Loucy (cell line): ENCODE results near the gene KCNIP2.
A peak's percentile ranks its signal among the peaks of the same experiment; 100 is the strongest.

Source experiments
- H2AFZ ChIP-seq: fragments of 200-600 bp; sonication (generic); 2 replicates; pipeline ENCODE4 v1.6.0; 2016; ENCODE audit warnings: antibody characterized with exemption, mild to moderate bottlenecking, low read length, moderate library complexity
- H3F3A ChIP-seq: fragments of 200-600 bp; 2 replicates; pipeline ENCODE4 v1.6.0; 2016; ENCODE audit warnings: antibody characterized with exemption, low read depth, mild to moderate bottlenecking
- H3K27me3 ChIP-seq: fragments of 200-600 bp; sonication (generic); 2 replicates; pipeline ENCODE4 v1.6.1; 2014; ENCODE audit warnings: low read length, mild to moderate bottlenecking; ENCODE audit not compliant: insufficient read depth, poor library complexity, severe bottlenecking
- H3K36me3 ChIP-seq: fragments of 200-600 bp; sonication (generic); 2 replicates; pipeline ENCODE4 v1.6.1; 2016; ENCODE audit warnings: low read length; ENCODE audit not compliant: insufficient read depth
- H3K4me1 ChIP-seq: fragments of 200-600 bp; sonication (generic); 2 replicates; pipeline ENCODE4 v1.5.1; 2014; ENCODE audit warnings: low read length, mild to moderate bottlenecking; ENCODE audit not compliant: insufficient read depth, poor library complexity, severe bottlenecking
- H3K4me2 ChIP-seq: fragments of 200-600 bp; sonication (generic); 2 replicates; pipeline ENCODE4 v1.6.0; 2014; ENCODE audit warnings: antibody characterized with exemption, low read length, low read depth, mild to moderate bottlenecking; ENCODE audit not compliant: poor library complexity, severe bottlenecking
- H3K4me3 ChIP-seq: fragments of 200-600 bp; sonication (generic); 2 replicates; pipeline ENCODE4 v1.5.1; 2014; ENCODE audit warnings: low read length, mild to moderate bottlenecking, mixed read lengths; ENCODE audit not compliant: poor library complexity, severe bottlenecking
- H3K79me2 ChIP-seq: fragments of 200-600 bp; sonication (generic); 2 replicates; pipeline ENCODE4 v1.6.1; 2014; ENCODE audit warnings: low read length; ENCODE audit not compliant: insufficient read depth
- H3K9ac ChIP-seq: fragments of 200-600 bp; sonication (generic); 2 replicates; pipeline ENCODE4 v1.6.0; 2014; ENCODE audit warnings: mild to moderate bottlenecking, low read depth, low read length, moderate library complexity; ENCODE audit not compliant: poor library complexity, severe bottlenecking
- H3K9me2 ChIP-seq: fragments of 200-600 bp; sonication (generic); replicated peaks from 2 replicates; pipeline ENCODE4 v1.6.1; 2016; ENCODE audit warnings: low read depth, low read length, mixed read lengths
- H3K9me3 ChIP-seq: fragments of 200-600 bp; sonication (generic); 2 replicates; pipeline ENCODE4 v1.6.1; 2014; ENCODE audit warnings: mild to moderate bottlenecking, antibody characterized with exemption, low read length, low read depth; ENCODE audit not compliant: insufficient read depth
- H4K20me1 ChIP-seq: fragments of 200-600 bp; sonication (generic); 2 replicates; pipeline ENCODE4 v1.6.0; 2014; ENCODE audit warnings: antibody characterized with exemption, low read length, mild to moderate bottlenecking; ENCODE audit not compliant: insufficient read depth, poor library complexity, severe bottlenecking
- CTCF ChIP-seq: fragments of 200-600 bp; sonication (generic); conservative IDR thresholded peaks from 2 replicates; pipeline ENCODE4 v1.5.1; 2014; ENCODE audit warnings: mild to moderate bottlenecking, antibody characterized with exemption, low read length
- EZH2phosphoT487 ChIP-seq: fragments of 200-600 bp; IDR thresholded peaks from 2 replicates; pipeline ENCODE4 v1.6.1; 2018; ENCODE audit warnings: antibody characterized with exemption, mild to moderate bottlenecking, moderate library complexity, borderline replicate concordance

KCNIP2 gene

GRCh38 chr10:101833466-101833865, 10.1 kb downstream of the KCNIP2 start:
- peaks cover 3% of the 10 kb centered on the region for H4K20me1 ChIP-seq
- H3K9me3 ChIP-seq = no peaks in the 10 kb centered on the region
- no peaks in the 10 kb centered on the region for H3K79me2 ChIP-seq
- peaks cover 7% of the 10 kb centered on the region for H3F3A ChIP-seq
- H3K36me3 ChIP-seq = no peaks in the 10 kb centered on the region
- H3K9me2 ChIP-seq = no peaks in the 10 kb centered on the region
- no peak for TF ChIP-seq CTCF
- TF ChIP-seq EZH2phosphoT487 = no peak
- no peak overlapping the region for H3K4me2 ChIP-seq
- no peak overlapping the region for H3K4me3 ChIP-seq
- no peak overlapping the region for H2AFZ ChIP-seq
- no peak overlapping the region for H3K9ac ChIP-seq
- H3K27me3 ChIP-seq = no peaks in the 10 kb centered on the region
- peaks cover 30% of the 10 kb centered on the region for H3K4me1 ChIP-seq

GRCh38 chr10:101832325-101832771, 11.3 kb downstream of the KCNIP2 start:
- H3F3A ChIP-seq = peaks cover 7% of the 10 kb centered on the region
- no peaks in the 10 kb centered on the region for H3K79me2 ChIP-seq
- H3K4me2 ChIP-seq = no peak overlapping the region
- peaks cover 3% of the 10 kb centered on the region for H4K20me1 ChIP-seq
- no peak overlapping the region for H3K4me3 ChIP-seq
- H3K27me3 ChIP-seq = no peaks in the 10 kb centered on the region
- H2AFZ ChIP-seq = no peak overlapping the region
- H3K36me3 ChIP-seq = no peaks in the 10 kb centered on the region
- H3K4me1 ChIP-seq = peaks cover 30% of the 10 kb centered on the region
- H3K9me2 ChIP-seq = no peaks in the 10 kb centered on the region
- no peak overlapping the region for H3K9ac ChIP-seq
- TF ChIP-seq EZH2phosphoT487 (no peak), CTCF (no peak)
- no peaks in the 10 kb centered on the region for H3K9me3 ChIP-seq

GRCh38 chr10:101831169-101831811, 12.3 kb downstream of the KCNIP2 start:
- TF ChIP-seq EZH2phosphoT487 (no peak), CTCF (no peak)
- H3K9me2 ChIP-seq = no peaks in the 10 kb centered on the region
- peak overlapping the region; percentile 76 for H3K4me3 ChIP-seq
- peaks cover 3% of the 10 kb centered on the region for H4K20me1 ChIP-seq
- peak overlapping the region; percentile 82 for H3K9ac ChIP-seq
- H2AFZ ChIP-seq = peak overlapping the region; percentile 88
- no peaks in the 10 kb centered on the region for H3K79me2 ChIP-seq
- peaks cover 30% of the 10 kb centered on the region for H3K4me1 ChIP-seq
- H3K36me3 ChIP-seq = no peaks in the 10 kb centered on the region
- no peaks in the 10 kb centered on the region for H3K9me3 ChIP-seq
- peak overlapping the region; percentile 95 for H3K4me2 ChIP-seq
- peaks cover 7% of the 10 kb centered on the region for H3F3A ChIP-seq
- no peaks in the 10 kb centered on the region for H3K27me3 ChIP-seq
